Iris pigment epithelial cell (primary cell): Measurements from ENCODE around the gene SEPTIN12.

ENCODE experiments used
- DNase-seq: peaks from one replicate; pipeline ENCODE4 v3.0.0-alpha.2; 2011; ENCODE audit warnings: low read depth

The SEPTIN12 gene

GRCh38 chr16:4787627-4788482, at the start of gene SEPTIN12:
SEPTIN12 (minus strand) TSS chr16:4788345; CDS start chr16:4787645, 700 bp downstream.
- no peak for DNase-seq

- no peak for DNase-seq
Measured at GRCh38 chr16:4836727-4837126, 48.6 kb upstream of the SEPTIN12 start.

- DNase-seq = no peak
Measured at GRCh38 chr16:4833584-4833983, 45.4 kb upstream of the SEPTIN12 start.

GRCh38 chr16:4832698-4833343, 44.7 kb upstream of the SEPTIN12 start:
- no peak for DNase-seq

GRCh38 chr16:4831616-4832015, 43.5 kb upstream of the SEPTIN12 start:
- no peak for DNase-seq

GRCh38 chr16:4830408-4830807, 42.3 kb upstream of the SEPTIN12 start:
- no peak for DNase-seq

- no peak for DNase-seq
Measured at GRCh38 chr16:4828567-4829321, 40.6 kb upstream of the SEPTIN12 start.

GRCh38 chr16:4826980-4827379, 38.8 kb upstream of the SEPTIN12 start:
- no peak for DNase-seq

- no peak for DNase-seq
Measured at GRCh38 chr16:4826526-4826925, 38.4 kb upstream of the SEPTIN12 start.

- DNase-seq = no peak
Measured at GRCh38 chr16:4825196-4825595, 37.1 kb upstream of the SEPTIN12 start.

- DNase-seq = no peak
Measured at GRCh38 chr16:4820652-4821051, 32.5 kb upstream of the SEPTIN12 start.

- DNase-seq = no peak
Measured at GRCh38 chr16:4814542-4815173, 26.5 kb upstream of the SEPTIN12 start.

- DNase-seq = no peak
Measured at GRCh38 chr16:4814046-4814445, 25.9 kb upstream of the SEPTIN12 start.

GRCh38 chr16:4813251-4814003, 25.3 kb upstream of the SEPTIN12 start:
- no peak for DNase-seq

GRCh38 chr16:4811773-4812172, 23.6 kb upstream of the SEPTIN12 start:
- DNase-seq = no peak

- DNase-seq = no peak
Measured at GRCh38 chr16:4811242-4811641, 23.1 kb upstream of the SEPTIN12 start.

- DNase-seq = no peak
Measured at GRCh38 chr16:4806280-4806679, 18.1 kb upstream of the SEPTIN12 start.

- DNase-seq = no peak
Measured at GRCh38 chr16:4805231-4805630, 17.1 kb upstream of the SEPTIN12 start.

GRCh38 chr16:4803898-4804762, 16.0 kb upstream of the SEPTIN12 start:
- DNase-seq = no peak

GRCh38 chr16:4803401-4803844, 15.3 kb upstream of the SEPTIN12 start:
- no peak for DNase-seq
